HEK293 (cell line): Measurements from ENCODE around the gene ACR.

Experiments used
- CTCF ChIA-PET: fragments of 350-600 bp; formaldehyde crosslinking; extraction: SDS; loops from one replicate; lab custom pipeline; 2021; ENCODE audit warnings: antibody characterized with exemption; lab: Yijun Ruan, JAX
- POLR2A ChIA-PET: fragments of 300-600 bp; formaldehyde crosslinking; extraction: SDS; loops from one replicate; lab custom pipeline; 2020; ENCODE audit warnings: antibody characterized with exemption, inconsistent platforms; lab: Yijun Ruan, JAX
- H3K27ac ChIP-seq: fragments of 200-500 bp; sonication (Bioruptor generic); 2 replicates; pipeline ENCODE4 v1.5.1; 2014; ENCODE audit warnings: low read depth, low read length, control low read depth, inconsistent platforms; ENCODE audit errors: extremely low read depth
- H3K36me3 ChIP-seq, 2 experiments: fragments of 200-500 bp in 1 of 2; sonication (Bioruptor generic) in 1 of 2; 1 replicate in 1 of 2; 2 replicates in 1 of 2; pipeline ENCODE4 v1.5.1; 2014 to 2017; ENCODE audit warnings: inconsistent platforms in 2 of 2, low read length in 2 of 2; ENCODE audit not compliant: control insufficient read depth in 2 of 2, insufficient read depth in 1 of 2
- H3K4me1 ChIP-seq: fragments of 200-500 bp; sonication (Bioruptor generic); 2 replicates; pipeline ENCODE4 v1.5.1; 2014; ENCODE audit warnings: mild to moderate bottlenecking, low read length, inconsistent platforms; ENCODE audit not compliant: control insufficient read depth, insufficient read depth
- H3K4me3 ChIP-seq: 2 replicates; pipeline ENCODE4 v1.5.1; 2011; ENCODE audit warnings: low read depth, mild to moderate bottlenecking, control low read depth, low read length, moderate library complexity
- H3K9me3 ChIP-seq: fragments of 200-500 bp; sonication (Bioruptor generic); 2 replicates; pipeline ENCODE4 v1.5.1; 2014; ENCODE audit warnings: low read depth, low read length, inconsistent platforms; ENCODE audit not compliant: control insufficient read depth, insufficient read depth
- EGR2 ChIP-seq: fragments of 450-650 bp; formaldehyde crosslinking; IDR thresholded peaks from 2 replicates; pipeline ENCODE4 v1.5.1; 2016; ENCODE audit warnings: low read depth, missing biosample characterization, missing genetic modification characterization
- FEZF1 ChIP-seq: fragments of 450-650 bp; formaldehyde crosslinking; IDR thresholded peaks from 2 replicates; pipeline ENCODE4 v1.5.1; 2016; ENCODE audit warnings: missing biosample characterization, missing genetic modification characterization
- KLF8 ChIP-seq: fragments of 450-650 bp; formaldehyde crosslinking; IDR thresholded peaks from 2 replicates; pipeline ENCODE4 v1.5.1; 2016; ENCODE audit warnings: missing biosample characterization, missing genetic modification characterization
- OSR2 ChIP-seq: fragments of 450-650 bp; formaldehyde crosslinking; IDR thresholded peaks from 2 replicates; pipeline ENCODE4 v1.5.1; 2016; ENCODE audit warnings: missing biosample characterization, missing genetic modification characterization
- ZFP41 ChIP-seq: fragments of 450-650 bp; formaldehyde crosslinking; IDR thresholded peaks from 2 replicates; pipeline ENCODE4 v1.5.1; 2016; ENCODE audit warnings: missing biosample characterization, missing genetic modification characterization, borderline replicate concordance
- ZNF132 ChIP-seq: fragments of 450-650 bp; formaldehyde crosslinking; IDR thresholded peaks from 2 replicates; pipeline ENCODE4 v1.5.1; 2017; ENCODE audit warnings: missing biosample characterization, missing genetic modification characterization, borderline replicate concordance
- ZNF292 ChIP-seq: fragments of 450-650 bp; formaldehyde crosslinking; IDR thresholded peaks from 2 replicates; pipeline ENCODE4 v1.5.1; 2016; ENCODE audit warnings: low read depth, missing biosample characterization, missing genetic modification characterization, borderline replicate concordance
- ZNF366 ChIP-seq: fragments of 450-650 bp; formaldehyde crosslinking; conservative IDR thresholded peaks from 2 replicates; pipeline ENCODE4 v1.5.1; 2016; ENCODE audit warnings: missing biosample characterization, missing genetic modification characterization
- ZNF549 ChIP-seq: fragments of 450-650 bp; IDR thresholded peaks from 2 replicates; pipeline ENCODE4 v1.5.1; 2018; ENCODE audit warnings: missing biosample characterization, missing genetic modification characterization, mild to moderate bottlenecking, inconsistent platforms, moderate library complexity
- ZNF558 ChIP-seq: fragments of 450-650 bp; formaldehyde crosslinking; IDR thresholded peaks from 2 replicates; pipeline ENCODE4 v1.5.1; 2016; ENCODE audit warnings: missing biosample characterization, missing genetic modification characterization
- ZNF626 ChIP-seq: fragments of 450-650 bp; sonication (Bioruptor Pico); formaldehyde crosslinking; IDR thresholded peaks from 2 replicates; pipeline ENCODE4 v1.5.1; 2018; ENCODE audit warnings: missing biosample characterization, missing genetic modification characterization, inconsistent platforms
- ZNF654 ChIP-seq: fragments of 450-650 bp; formaldehyde crosslinking; IDR thresholded peaks from 2 replicates; pipeline ENCODE4 v1.5.1; 2016; ENCODE audit warnings: low read depth, missing biosample characterization, missing genetic modification characterization
- ZNF664 ChIP-seq: fragments of 450-650 bp; formaldehyde crosslinking; IDR thresholded peaks from 2 replicates; pipeline ENCODE4 v1.5.1; 2016; ENCODE audit warnings: missing biosample characterization, missing genetic modification characterization
- ZNF704 ChIP-seq: fragments of 450-650 bp; formaldehyde crosslinking; IDR thresholded peaks from 2 replicates; pipeline ENCODE4 v1.5.1; 2016; ENCODE audit warnings: missing biosample characterization, missing genetic modification characterization
- ZNF747 ChIP-seq: fragments of 450-650 bp; formaldehyde crosslinking; IDR thresholded peaks from 2 replicates; pipeline ENCODE4 v1.5.1; 2016; ENCODE audit warnings: missing biosample characterization, missing genetic modification characterization
- ZNF776 ChIP-seq: fragments of 450-650 bp; formaldehyde crosslinking; IDR thresholded peaks from 2 replicates; pipeline ENCODE4 v1.5.0; 2017; ENCODE audit warnings: missing biosample characterization, missing genetic modification characterization, borderline replicate concordance
- ZNF785 ChIP-seq: fragments of 450-650 bp; formaldehyde crosslinking; IDR thresholded peaks from 2 replicates; pipeline ENCODE4 v1.5.1; 2016; ENCODE audit warnings: missing biosample characterization, missing genetic modification characterization
- ZNF792 ChIP-seq: fragments of 450-650 bp; formaldehyde crosslinking; IDR thresholded peaks from 2 replicates; pipeline ENCODE4 v1.5.1; 2016; ENCODE audit warnings: missing biosample characterization, missing genetic modification characterization
- ZXDB ChIP-seq: fragments of 450-650 bp; formaldehyde crosslinking; IDR thresholded peaks from 2 replicates; pipeline ENCODE4 v1.5.1; 2016; ENCODE audit warnings: missing biosample characterization, missing genetic modification characterization

ACR gene

GRCh38 chr22:50710886-50711285 lies 27.1 kb upstream of the ACR start:
- ChIA-PET POLR2A (no interaction called here), CTCF (no interaction called here)
- H3K4me1 ChIP-seq, result no peaks in the 10 kb centered on the region
- H3K36me3 ChIP-seq, result peaks cover 0 to 36% of the 10 kb centered on the region in 2 experiments; a peak in 2 of 3 replicates
- H3K9me3 ChIP-seq, result no peaks in the 10 kb centered on the region
- H3K4me3 ChIP-seq, result no peak overlapping the region
- no peak overlapping the region for H3K27ac ChIP-seq
- peak; percentile 16; the same call in 1 of the 2 replicates for TF ChIP-seq EGR2 (tag by site-specific recombination)
- no peak for TF ChIP-seq ZXDB (tag by site-specific recombination)

GRCh38 chr22:50711446-50712340 lies 26.3 kb upstream of the ACR start:
- TF ChIP-seq FEZF1 (tag by site-specific recombination) (no peak), ZNF792 (tag by site-specific recombination) (no peak), ZNF292 (tag by site-specific recombination) (no peak)
- TF ChIP-seq, all 188 proteins: peak for 0
- Histone ChIP-seq H3K4me1 (no peaks in the 10 kb centered on the region), H3K27ac (no peak overlapping the region), H3K4me3 (no peak overlapping the region), H3K36me3 (peaks cover 0 to 30% of the 10 kb centered on the region in 2 experiments; a peak in 2 of 3 replicates), H3K9me3 (no peaks in the 10 kb centered on the region)
- CTCF ChIA-PET, result interaction anchor here (0.8 kb wide), 1 partner anchor 45 kb away, joined by 3 read pairs; no protein-coding TSS in a partner anchor
- POLR2A ChIA-PET, result no interaction called here

- H3K27ac ChIP-seq, result no peak overlapping the region
- no peaks in the 10 kb centered on the region for H3K9me3 ChIP-seq
- no peak overlapping the region for H3K4me3 ChIP-seq
- ChIA-PET POLR2A (no interaction called here), CTCF (interaction anchor here (0.8 kb wide), 1 partner anchor 46 kb away, joined by 3 read pairs; no protein-coding TSS in a partner anchor)
- TF ChIP-seq ZNF664 (tag by site-specific recombination), result no peak
- TF ChIP-seq ZNF558 (tag by site-specific recombination), result no peak
- no peak for TF ChIP-seq ZNF704 (tag by site-specific recombination)
- TF ChIP-seq ZNF747 (tag by site-specific recombination), result no peak
- no peak for TF ChIP-seq ZNF132 (tag by site-specific recombination)
- TF ChIP-seq ZNF654 (tag by site-specific recombination), result no peak
- no peak for TF ChIP-seq ZFP41
- TF ChIP-seq ZNF549 (tag by site-specific recombination), result no peak
- no peak for TF ChIP-seq ZNF785 (tag by site-specific recombination)
- H3K4me1 ChIP-seq, result no peaks in the 10 kb centered on the region
- peaks cover 0 to 32% of the 10 kb centered on the region in 2 experiments; a peak in 2 of 3 replicates for H3K36me3 ChIP-seq
These were observed 25.5 kb upstream of the ACR start for GRCh38 chr22:50712341-50713007.

GRCh38 chr22:50713008-50713385 lies 25.0 kb upstream of the ACR start:
- ChIA-PET CTCF (no interaction called here), POLR2A (no interaction called here)
- TF ChIP-seq ZNF366 (no peak), OSR2 (tag by site-specific recombination) (no peak), ZNF626 (no peak), ZNF776 (tag by site-specific recombination) (no peak), KLF8 (tag by site-specific recombination) (no peak)
- Histone ChIP-seq H3K9me3 (no peaks in the 10 kb centered on the region), H3K27ac (no peak overlapping the region), H3K4me1 (no peaks in the 10 kb centered on the region), H3K36me3 (peaks cover 0 to 34% of the 10 kb centered on the region in 2 experiments; a peak in 2 of 3 replicates), H3K4me3 (no peak overlapping the region)
